ENCODE measurements around the gene ATP6AP1.

The ATP6AP1 gene

DNA sequence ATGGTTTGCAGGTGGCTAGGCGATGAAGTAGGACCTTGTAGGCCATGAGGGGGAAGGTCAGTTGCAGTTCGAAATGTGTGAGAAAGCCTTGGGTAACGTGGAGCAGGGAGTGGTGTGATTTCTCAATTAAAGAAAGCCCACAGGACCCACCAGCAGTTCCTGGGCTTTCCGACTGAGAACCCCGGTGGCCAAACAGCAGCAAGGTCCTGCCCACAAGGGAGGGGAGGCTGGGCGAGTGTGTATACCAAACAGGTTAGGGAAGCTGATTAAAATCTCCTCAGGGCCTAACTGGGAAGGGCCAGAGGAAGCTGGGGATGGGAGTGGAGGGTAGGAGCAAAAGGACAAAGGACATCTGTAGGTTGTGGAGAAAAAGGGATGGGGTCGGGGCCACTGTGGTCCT, 2.4 kb downstream of the ATP6AP1 start:
- no peak for DNase-seq

GRCh38 chrX:154431341-154431740, 2.9 kb downstream of the ATP6AP1 start:
- DNase-seq = no peak

DNA sequence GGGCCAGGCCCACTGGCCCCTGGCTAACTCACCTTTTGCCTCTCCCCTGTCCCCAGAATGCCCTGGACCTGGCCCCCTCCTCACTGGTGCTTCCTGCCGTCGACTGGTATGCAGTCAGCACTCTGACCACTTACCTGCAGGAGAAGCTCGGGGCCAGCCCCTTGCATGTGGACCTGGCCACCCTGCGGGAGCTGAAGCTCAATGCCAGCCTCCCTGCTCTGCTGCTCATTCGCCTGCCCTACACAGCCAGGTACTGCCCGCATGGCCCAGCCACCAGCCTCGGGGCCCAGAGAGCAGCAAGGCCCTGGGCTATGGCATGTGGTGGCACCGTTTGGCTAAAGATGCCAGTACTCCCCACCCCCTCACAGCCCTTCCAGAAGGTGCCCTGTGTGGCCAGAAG, 3.7 kb downstream of the ATP6AP1 start:
- no peak for DNase-seq

GRCh38 chrX:154433605-154434004, 5.1 kb downstream of the ATP6AP1 start:
- no peak for DNase-seq

GRCh38 chrX:154434394-154435168, 6.1 kb downstream of the ATP6AP1 start:
- no peak for DNase-seq

GRCh38 chrX:154435171-154435733, 6.8 kb downstream of the ATP6AP1 start:
- DNase-seq = no peak

DNA sequence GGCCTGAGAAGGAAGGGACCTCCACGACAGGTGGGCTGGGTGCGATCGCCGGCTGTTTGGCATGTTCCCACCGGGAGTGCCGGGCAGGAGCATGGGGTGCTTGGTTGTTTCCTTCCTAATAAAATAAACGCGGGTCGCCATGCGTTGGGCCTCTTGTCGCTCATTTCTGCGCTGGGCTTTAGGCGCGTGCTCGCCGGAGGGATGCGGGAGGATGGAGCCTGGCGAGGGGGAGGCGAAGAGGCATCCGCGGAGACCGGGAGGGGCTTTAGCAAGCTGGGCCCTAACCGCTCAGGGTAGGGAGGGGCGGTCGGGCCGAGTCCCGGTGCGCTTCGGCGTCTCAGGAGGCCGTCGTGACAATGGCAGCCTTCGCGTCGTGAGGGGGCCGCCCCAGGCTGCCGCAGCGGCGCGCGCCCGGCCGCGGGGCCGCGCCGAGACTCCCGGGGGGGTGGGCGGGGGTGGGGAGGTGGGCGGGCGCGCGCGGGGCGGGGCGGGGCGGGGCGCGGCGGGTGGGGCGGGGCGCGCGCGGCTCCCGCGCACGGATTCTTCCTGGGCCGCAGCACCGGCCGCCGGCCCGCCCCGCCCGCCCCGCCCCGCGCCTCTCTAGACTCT, 8.0 kb downstream of the ATP6AP1 start:
- DNase-seq = no peak

DNA sequence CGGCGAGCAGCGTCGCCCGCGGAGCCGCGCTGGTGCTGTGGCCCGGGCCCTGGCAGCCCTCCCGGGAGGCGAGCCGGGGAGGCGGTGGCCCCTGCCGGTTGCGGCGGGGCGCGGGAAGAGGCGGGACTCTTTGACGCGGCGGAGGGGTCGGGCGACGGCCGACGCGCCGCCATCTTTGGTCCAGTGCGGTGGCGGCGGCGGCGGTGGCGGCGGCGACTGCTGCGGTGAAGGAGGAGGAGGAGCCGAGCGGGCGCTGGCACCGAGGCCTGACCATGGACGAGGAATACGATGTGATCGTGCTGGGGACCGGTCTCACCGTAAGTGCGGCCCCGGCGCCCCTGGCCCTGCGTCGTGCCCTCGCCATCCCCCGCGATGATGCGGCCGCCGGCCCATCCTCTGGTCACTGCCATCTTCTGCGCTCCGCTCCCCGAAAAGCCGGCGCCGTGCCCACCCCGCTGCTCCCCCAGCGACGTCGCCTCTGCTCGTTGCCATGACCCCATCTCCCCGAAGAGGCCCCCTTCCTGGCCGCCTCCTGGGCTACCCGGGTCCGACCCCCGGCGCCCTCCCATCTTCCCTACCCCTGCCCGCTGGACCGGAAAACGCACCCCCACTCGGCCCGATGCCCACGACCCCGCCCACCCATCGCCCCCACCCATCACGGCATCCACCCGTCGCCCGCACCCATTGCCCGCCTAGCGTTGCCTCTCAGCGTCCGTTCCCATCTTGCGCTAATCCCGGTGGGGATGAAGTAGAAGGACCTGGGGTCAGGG, 8.7 kb downstream of the ATP6AP1 start, which contains the start of gene GDI1:
Gene GDI1, plus strand, starts transcription at position 172 of the 770 bp plus-strand sequence. Its CDS starts 101 bp downstream, at position 273.
- no peak for DNase-seq

GRCh38 chrX:154437971-154438893, 9.8 kb downstream of the ATP6AP1 start:
- DNase-seq = no peak

DNA sequence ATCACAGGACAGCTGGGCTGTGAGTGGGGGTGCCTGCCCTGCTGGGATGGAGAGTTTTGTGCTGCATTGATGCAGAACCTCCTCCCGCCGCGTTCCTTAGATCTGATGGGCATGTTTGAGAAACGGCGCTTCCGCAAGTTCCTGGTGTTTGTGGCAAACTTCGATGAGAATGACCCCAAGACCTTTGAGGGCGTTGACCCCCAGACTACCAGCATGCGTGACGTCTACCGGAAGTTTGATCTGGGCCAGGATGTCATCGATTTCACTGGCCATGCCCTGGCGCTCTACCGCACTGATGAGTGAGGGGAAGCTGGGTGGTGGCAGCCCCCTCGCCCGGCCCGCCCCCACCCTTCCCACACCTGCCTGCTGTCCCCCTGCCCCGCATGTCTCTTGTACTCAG, 11.4 kb downstream of the ATP6AP1 start:
- DNase-seq = no peak

GRCh38 chrX:154440623-154441357, 12.3 kb downstream of the ATP6AP1 start:
- no peak for DNase-seq

DNA sequence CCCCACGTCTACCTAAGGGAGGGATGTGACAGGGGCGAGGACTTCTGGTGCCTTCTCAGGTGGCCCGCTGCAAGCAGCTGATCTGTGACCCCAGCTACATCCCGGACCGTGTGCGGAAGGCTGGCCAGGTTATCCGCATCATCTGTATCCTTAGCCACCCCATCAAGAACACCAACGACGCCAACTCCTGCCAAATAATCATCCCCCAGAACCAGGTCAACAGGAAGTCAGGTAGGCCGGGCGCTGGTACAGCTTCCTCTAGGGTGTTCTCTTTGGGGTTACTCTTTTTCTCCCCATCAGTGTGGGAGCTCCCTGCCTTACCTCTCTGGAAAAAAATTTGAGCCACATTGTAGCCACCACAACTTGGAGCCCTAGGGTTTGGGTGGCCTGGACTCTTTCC, 13.1 kb downstream of the ATP6AP1 start:
- no peak for DNase-seq

DNA sequence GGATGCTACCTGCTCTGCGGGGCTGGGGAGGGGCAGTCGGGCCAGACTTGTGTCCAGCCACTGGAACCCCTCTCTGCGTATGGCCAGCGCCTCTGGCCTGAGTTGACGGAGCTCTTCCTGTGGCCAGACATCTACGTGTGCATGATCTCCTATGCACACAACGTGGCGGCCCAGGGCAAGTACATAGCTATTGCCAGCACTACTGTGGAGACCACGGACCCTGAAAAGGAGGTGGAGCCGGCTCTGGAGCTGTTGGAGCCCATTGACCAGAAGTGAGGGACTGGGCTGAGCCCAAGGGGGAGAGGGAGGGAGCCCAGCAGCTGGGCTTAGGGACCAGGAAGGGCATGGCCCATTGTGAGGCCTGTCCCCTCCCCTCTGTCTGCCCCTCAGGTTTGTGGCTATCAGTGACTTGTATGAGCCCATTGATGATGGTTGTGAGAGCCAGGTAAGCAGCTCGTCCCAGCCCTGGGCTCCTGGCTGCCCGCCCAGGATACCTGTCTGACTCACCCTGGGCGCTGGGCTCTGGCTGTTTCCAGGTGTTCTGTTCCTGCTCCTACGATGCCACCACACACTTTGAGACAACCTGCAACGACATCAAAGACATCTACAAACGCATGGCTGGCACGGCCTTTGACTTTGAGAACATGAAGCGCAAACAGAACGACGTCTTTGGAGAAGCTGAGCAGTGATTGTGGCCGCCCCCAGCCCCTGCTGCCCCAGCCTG, 13.7 kb downstream of the ATP6AP1 start:
- DNase-seq = no peak

GRCh38 chrX:154443479-154443910, 15.0 kb downstream of the ATP6AP1 start:
- DNase-seq = no peak

DNA sequence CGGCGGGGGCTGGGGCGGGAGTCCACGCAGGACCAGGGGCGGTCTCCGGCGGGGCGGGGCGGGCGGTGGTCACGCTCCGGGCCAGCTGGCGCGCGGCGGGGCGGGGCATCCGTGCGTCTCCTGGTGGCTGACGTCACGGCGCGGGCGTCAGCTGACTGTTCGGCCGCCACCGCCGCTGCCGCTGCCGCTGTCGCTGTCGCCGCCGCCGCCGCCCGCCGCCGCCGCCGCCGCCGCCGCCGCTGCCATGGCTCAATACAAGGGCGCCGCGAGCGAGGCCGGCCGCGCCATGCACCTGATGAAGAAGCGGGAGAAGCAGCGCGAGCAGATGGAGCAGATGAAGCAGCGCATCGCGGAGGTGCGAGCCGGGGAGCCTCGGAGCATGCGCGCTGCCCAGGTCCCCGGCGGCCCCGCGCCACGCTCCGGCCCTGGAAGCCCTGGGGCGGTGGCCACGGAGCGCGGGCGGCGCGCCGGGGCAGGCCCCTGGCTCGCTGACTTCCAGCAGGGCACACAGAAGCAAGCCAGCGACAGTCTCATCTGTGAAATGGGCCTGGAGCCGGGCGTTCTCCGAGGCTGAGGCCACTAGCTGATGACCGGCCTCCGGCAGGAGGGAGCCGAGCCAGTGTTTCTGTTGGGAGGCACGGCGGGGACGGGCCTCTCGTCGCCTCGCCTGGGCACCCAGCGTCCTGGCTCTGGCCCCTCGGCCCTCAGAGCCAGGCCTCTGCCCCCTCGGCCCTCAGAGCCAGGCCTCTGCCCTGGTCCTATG, 15.7 kb downstream of the ATP6AP1 start, which contains the start of gene FAM50A:
Gene FAM50A, plus strand, starts transcription at position 150 of the 763 bp plus-strand sequence. Its CDS starts 95 bp downstream, at position 245.
- peak; percentile 53 for DNase-seq

- DNase-seq = no peak
These were observed 16.3 kb downstream of the ATP6AP1 start for GRCh38 chrX:154444755-154445246.

DNA sequence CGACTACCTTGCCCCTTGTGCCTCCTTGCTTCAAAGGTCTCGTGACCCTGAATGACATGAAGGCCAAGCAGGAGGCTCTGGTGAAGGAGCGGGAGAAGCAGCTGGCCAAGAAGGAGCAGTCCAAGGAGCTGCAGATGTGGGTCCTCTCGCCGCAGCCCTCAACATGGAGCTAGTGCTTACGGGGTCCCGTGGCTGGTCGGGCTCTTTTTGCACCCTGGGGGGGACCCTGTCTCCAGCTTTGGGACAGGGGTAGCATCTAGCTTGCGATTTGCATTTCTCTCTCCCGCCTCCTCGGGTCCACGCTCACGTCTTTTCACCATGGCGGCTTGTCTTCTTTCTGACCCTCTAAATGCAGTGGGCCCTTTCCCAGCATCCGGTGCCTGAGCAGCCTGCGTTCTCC, 17.3 kb downstream of the ATP6AP1 start:
- DNase-seq = no peak

DNA sequence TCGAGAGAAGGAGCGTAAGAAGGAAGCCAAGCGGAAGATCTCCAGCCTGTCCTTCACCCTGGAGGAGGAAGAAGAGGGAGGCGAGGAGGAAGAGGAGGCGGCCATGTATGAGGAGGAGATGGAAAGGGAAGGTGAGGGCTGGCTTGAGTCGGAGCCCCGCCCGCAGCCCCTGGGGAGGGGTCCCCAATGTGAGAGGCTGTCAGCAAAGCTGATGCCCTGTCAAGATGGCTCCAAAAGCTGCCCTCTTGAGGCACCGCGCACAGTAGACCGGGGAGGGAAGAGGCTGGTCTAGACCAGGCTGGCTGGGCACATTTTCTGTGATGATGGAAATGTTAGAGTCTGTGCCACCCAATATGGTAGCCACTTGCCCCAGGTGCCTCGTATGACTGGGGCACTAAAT, 18.0 kb downstream of the ATP6AP1 start:
- no peak for DNase-seq

GRCh38 chrX:154448484-154448883, 20.0 kb downstream of the ATP6AP1 start:
- DNase-seq = no peak

- DNase-seq = no peak
These were observed 21.1 kb downstream of the ATP6AP1 start for GRCh38 chrX:154449618-154450017.

All from NK-92 treated with Interleukin-12 subunit alpha and Interleukin-12 subunit beta, amount 100 ng/mL, for 24 hours (cell line).